Osteocyte (in vitro differentiated cells): ENCODE results near the gene SLC26A2. TPM values are rescaled to one million over a fixed set of nuclear protein-coding genes. Genes with fewer than 3 reads are reported as not detected.

Experiments
- DNase-seq: peaks from one replicate; pipeline ENCODE4 v3.0.0; 2021; ENCODE audit warnings: mixed read lengths; ENCODE audit not compliant: unreplicated experiment; ENCODE audit errors: extremely low spot score
- H3K27ac Mint-ChIP-seq: one replicate; pipeline ENCODE4 v1.8.0; 2021; ENCODE audit warnings: mild to moderate bottlenecking, mixed read lengths; ENCODE audit not compliant: unreplicated experiment
- H3K27me3 Mint-ChIP-seq: one replicate; pipeline ENCODE4 v1.8.0; 2021; ENCODE audit warnings: mixed read lengths; ENCODE audit not compliant: unreplicated experiment
- H3K36me3 Mint-ChIP-seq: one replicate; pipeline ENCODE4 v1.8.0; 2021; ENCODE audit warnings: mixed read lengths; ENCODE audit not compliant: unreplicated experiment
- H3K4me1 Mint-ChIP-seq: one replicate; pipeline ENCODE4 v1.8.0; 2021; ENCODE audit warnings: mixed read lengths; ENCODE audit not compliant: unreplicated experiment
- H3K4me3 Mint-ChIP-seq: one replicate; pipeline ENCODE4 v1.8.0; 2021; ENCODE audit warnings: mild to moderate bottlenecking, moderate library complexity, mixed read lengths; ENCODE audit not compliant: unreplicated experiment
- H3K9me3 Mint-ChIP-seq: one replicate; pipeline ENCODE4 v1.8.0; 2021; ENCODE audit warnings: mixed read lengths; ENCODE audit not compliant: unreplicated experiment
- CTCF ChIP-seq: fragments of 200-600 bp; sonication (generic); IDR thresholded peaks from 2 replicates; pipeline ENCODE4 v1.5.0; 2021; ENCODE audit warnings: antibody characterized with exemption, mild to moderate bottlenecking, moderate library complexity
- total RNA-seq: library from RNA; stranded (reverse); gene quantifications from 2 replicates; pipeline ENCODE4 v1.2.1, GENCODE V29; 2021

SLC26A2 gene
- total RNA-seq, 1 donor from 2014 or later = 39.7 TPM

- no peaks in the 10 kb centered on the region for H3K9me3 Mint-ChIP-seq
- H3K27ac Mint-ChIP-seq = peak overlapping the region; percentile 90
- TF ChIP-seq CTCF = no peak
- H3K4me1 Mint-ChIP-seq = peaks cover 47% of the 10 kb centered on the region
- no peak for DNase-seq
- H3K27me3 Mint-ChIP-seq = no peaks in the 10 kb centered on the region
- no peaks in the 10 kb centered on the region for H3K36me3 Mint-ChIP-seq
- no peak overlapping the region for H3K4me3 Mint-ChIP-seq
These were observed 22.3 kb upstream of the SLC26A2 start for GRCh38 chr5:149938279-149938678.

- no peak overlapping the region for H3K4me3 Mint-ChIP-seq
- H3K9me3 Mint-ChIP-seq = no peaks in the 10 kb centered on the region
- DNase-seq = no peak
- peaks cover 49% of the 10 kb centered on the region for H3K4me1 Mint-ChIP-seq
- H3K27ac Mint-ChIP-seq = peak overlapping the region; percentile 90
- no peaks in the 10 kb centered on the region for H3K36me3 Mint-ChIP-seq
- H3K27me3 Mint-ChIP-seq = no peaks in the 10 kb centered on the region
- no peak for TF ChIP-seq CTCF
These were observed 21.7 kb upstream of the SLC26A2 start for GRCh38 chr5:149938791-149939358.

- DNase-seq = no peak
- Mint-ChIP-seq H3K4me3 (no peak overlapping the region), H3K36me3 (no peaks in the 10 kb centered on the region), H3K4me1 (peaks cover 49% of the 10 kb centered on the region), H3K9me3 (no peaks in the 10 kb centered on the region), H3K27me3 (no peaks in the 10 kb centered on the region), H3K27ac (peak overlapping the region; percentile 90)
- no peak for TF ChIP-seq CTCF
These were observed 21.0 kb upstream of the SLC26A2 start for GRCh38 chr5:149939546-149939945.

GRCh38 chr5:149940077-149940574, 20.4 kb upstream of the SLC26A2 start:
- Mint-ChIP-seq H3K27ac (peak overlapping the region; percentile 90), H3K4me1 (peaks cover 49% of the 10 kb centered on the region)

More at GRCh38 chr5:149940077-149940574, 20.4 kb upstream of the SLC26A2 start:
- Mint-ChIP-seq H3K27me3 (no peaks in the 10 kb centered on the region), H3K36me3 (no peaks in the 10 kb centered on the region), H3K9me3 (no peaks in the 10 kb centered on the region), H3K4me3 (no peak overlapping the region)
- TF ChIP-seq CTCF = no peak
- no peak for DNase-seq
